ENCODE measurements around the gene MBNL3. TPM values are rescaled to one million over a fixed set of nuclear protein-coding genes. Genes with fewer than 3 reads are reported as not detected.

The MBNL3 gene
- total RNA-seq, 2 donors from 2014 or later, result 15.7 to 18.6 TPM

DNA sequence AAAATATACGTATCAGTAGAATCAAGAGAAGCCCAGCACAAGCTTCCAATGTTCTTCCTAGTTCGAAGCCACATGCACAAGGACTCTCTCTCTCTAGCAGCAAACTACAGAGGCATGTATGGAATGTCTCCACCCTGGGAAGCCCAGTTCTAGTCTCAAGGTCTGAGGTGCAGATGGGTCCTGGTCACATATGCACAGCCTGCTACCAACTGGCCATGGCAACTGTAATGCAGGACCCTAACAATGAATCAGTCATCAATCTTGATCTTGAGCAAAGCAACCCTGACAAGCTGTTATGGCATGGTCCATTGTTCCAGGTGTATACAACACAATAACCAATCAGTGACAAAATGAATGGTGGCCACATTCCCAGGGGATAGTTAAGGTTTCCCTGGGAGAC, 55.8 kb downstream of the MBNL3 start:
- DNase-seq, result no peak
- H3K27ac Mint-ChIP-seq, result no peak overlapping the region
- H3K27me3 Mint-ChIP-seq (ENCODE audit: low read depth), result peaks cover 33% of the 10 kb centered on the region
- no peak for ATAC-seq (replicated peaks in 1 of 2)
- no peaks in the 10 kb centered on the region for H3K9me3 Mint-ChIP-seq
- no peaks in the 10 kb centered on the region for H3K4me1 Mint-ChIP-seq (ENCODE audit: low read depth)
- H3K36me3 Mint-ChIP-seq (ENCODE audit: insufficient read depth in 2 of 2), result no peaks in the 10 kb centered on the region
- no peak overlapping the region for H3K4me3 Mint-ChIP-seq

- DNase-seq (no peak), ATAC-seq (replicated peaks in 1 of 2) (no peak)
- no peak overlapping the region for H3K4me3 Mint-ChIP-seq
- H3K9me3 Mint-ChIP-seq, result no peaks in the 10 kb centered on the region
- H3K27me3 Mint-ChIP-seq (ENCODE audit: low read depth), result peaks cover 37% of the 10 kb centered on the region
- no peaks in the 10 kb centered on the region for H3K36me3 Mint-ChIP-seq (ENCODE audit: insufficient read depth in 2 of 2)
- no peak overlapping the region for H3K27ac Mint-ChIP-seq
- peaks cover 11% of the 10 kb centered on the region for H3K4me1 Mint-ChIP-seq (ENCODE audit: low read depth)
Observed at GRCh38 chrX:132428896-132429295, 59.9 kb downstream of the MBNL3 start.

DNA sequence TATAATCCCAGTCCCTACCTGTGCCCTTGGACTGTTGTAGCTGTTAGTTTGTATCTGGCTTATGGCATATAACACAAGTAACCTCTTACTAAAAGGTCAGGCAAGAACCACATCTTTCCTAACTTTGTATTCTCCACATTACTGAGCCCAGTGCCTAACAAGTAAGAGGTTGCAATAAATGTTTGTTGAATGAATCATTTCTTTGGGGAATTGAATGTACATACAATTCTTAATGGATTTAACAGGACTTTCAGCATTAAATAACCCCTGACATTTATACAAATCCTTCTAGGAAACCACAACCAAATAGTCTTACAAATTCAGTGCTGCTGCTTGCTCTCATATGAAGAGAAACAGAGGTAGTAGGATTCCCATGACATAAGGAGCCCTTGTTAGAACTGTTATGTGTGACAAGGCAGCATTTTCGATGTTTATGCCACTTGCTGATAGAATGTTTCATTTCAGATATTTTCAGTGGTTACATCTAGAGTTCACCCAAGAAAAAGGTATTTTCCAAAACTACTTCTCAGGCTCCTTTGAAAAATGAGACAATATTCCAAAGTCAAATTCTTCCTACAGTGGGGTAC, 62.0 kb downstream of the MBNL3 start:
- Mint-ChIP-seq H3K9me3 (no peaks in the 10 kb centered on the region), H3K27me3 (ENCODE audit: low read depth) (peaks cover 51% of the 10 kb centered on the region), H3K4me1 (ENCODE audit: low read depth) (peaks cover 11% of the 10 kb centered on the region), H3K36me3 (ENCODE audit: insufficient read depth in 2 of 2) (no peaks in the 10 kb centered on the region), H3K4me3 (peak overlapping the region in 1 of 2 donors; percentile 38), H3K27ac (no peak overlapping the region)
- DNase-seq (no peak), ATAC-seq (replicated peaks in 1 of 2) (peak in 1 of 2 donors; percentile 36)

DNA sequence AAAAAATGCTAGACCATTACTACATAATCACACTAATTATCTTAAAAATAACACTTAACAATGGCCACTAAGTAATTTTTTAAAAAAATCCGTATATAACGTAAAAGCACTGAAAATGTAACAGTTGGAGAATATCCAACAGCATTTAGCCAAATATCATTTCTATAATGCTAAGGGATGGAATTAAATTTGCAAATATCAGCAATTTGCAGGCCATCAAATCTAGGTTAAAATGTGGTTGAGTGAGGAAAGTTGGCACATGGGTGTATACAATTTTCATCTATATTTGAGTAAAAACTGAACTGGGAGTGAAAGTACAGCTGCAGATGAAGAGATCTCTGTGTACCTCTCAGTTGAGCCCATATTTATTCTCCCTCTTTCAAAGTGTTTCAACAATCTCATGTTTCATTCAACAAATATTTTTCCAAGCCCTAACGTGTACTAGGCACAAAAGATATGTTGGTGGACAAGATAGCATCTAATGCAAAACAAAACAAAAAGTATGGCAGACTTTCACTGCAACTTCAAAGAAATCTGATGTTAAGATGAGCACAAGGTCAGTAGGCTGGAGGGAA, 63.0 kb downstream of the MBNL3 start:
- DNase-seq (no peak), ATAC-seq (replicated peaks in 1 of 2) (no peak)
- no peaks in the 10 kb centered on the region for H3K9me3 Mint-ChIP-seq
- H3K27ac Mint-ChIP-seq, result no peak overlapping the region
- peaks cover 11% of the 10 kb centered on the region for H3K4me1 Mint-ChIP-seq (ENCODE audit: low read depth)
- H3K36me3 Mint-ChIP-seq (ENCODE audit: insufficient read depth in 2 of 2), result no peaks in the 10 kb centered on the region
- peaks cover 44% of the 10 kb centered on the region for H3K27me3 Mint-ChIP-seq (ENCODE audit: low read depth)
- H3K4me3 Mint-ChIP-seq, result no peak overlapping the region

GRCh38 chrX:132423323-132423722, 65.5 kb downstream of the MBNL3 start:
- Mint-ChIP-seq H3K27ac (no peak overlapping the region), H3K27me3 (ENCODE audit: low read depth) (peaks cover 36% of the 10 kb centered on the region), H3K4me3 (no peak overlapping the region), H3K4me1 (ENCODE audit: low read depth) (peaks cover 11% of the 10 kb centered on the region), H3K36me3 (ENCODE audit: insufficient read depth in 2 of 2) (no peaks in the 10 kb centered on the region), H3K9me3 (no peaks in the 10 kb centered on the region)
- ATAC-seq (replicated peaks in 1 of 2) (no peak), DNase-seq (no peak)

- ATAC-seq (replicated peaks in 1 of 2) (no peak), DNase-seq (no peak)
- no peak overlapping the region for H3K4me3 Mint-ChIP-seq
- no peak overlapping the region for H3K27ac Mint-ChIP-seq
- H3K27me3 Mint-ChIP-seq (ENCODE audit: low read depth), result peaks cover 29% of the 10 kb centered on the region
- peaks cover 2% of the 10 kb centered on the region for H3K4me1 Mint-ChIP-seq (ENCODE audit: low read depth)
- no peaks in the 10 kb centered on the region for H3K9me3 Mint-ChIP-seq
- no peaks in the 10 kb centered on the region for H3K36me3 Mint-ChIP-seq (ENCODE audit: insufficient read depth in 2 of 2)
Observed at GRCh38 chrX:132415012-132415411, 73.8 kb downstream of the MBNL3 start.

- ATAC-seq (replicated peaks in 1 of 2) (no peak), DNase-seq (no peak)
- Mint-ChIP-seq H3K36me3 (ENCODE audit: insufficient read depth in 2 of 2) (no peaks in the 10 kb centered on the region), H3K4me3 (no peak overlapping the region), H3K4me1 (ENCODE audit: low read depth) (peaks cover 8% of the 10 kb centered on the region), H3K27me3 (ENCODE audit: low read depth) (peaks cover 33% of the 10 kb centered on the region), H3K9me3 (no peaks in the 10 kb centered on the region), H3K27ac (no peak overlapping the region)
Observed at GRCh38 chrX:132414404-132414803, 74.4 kb downstream of the MBNL3 start.

DNA sequence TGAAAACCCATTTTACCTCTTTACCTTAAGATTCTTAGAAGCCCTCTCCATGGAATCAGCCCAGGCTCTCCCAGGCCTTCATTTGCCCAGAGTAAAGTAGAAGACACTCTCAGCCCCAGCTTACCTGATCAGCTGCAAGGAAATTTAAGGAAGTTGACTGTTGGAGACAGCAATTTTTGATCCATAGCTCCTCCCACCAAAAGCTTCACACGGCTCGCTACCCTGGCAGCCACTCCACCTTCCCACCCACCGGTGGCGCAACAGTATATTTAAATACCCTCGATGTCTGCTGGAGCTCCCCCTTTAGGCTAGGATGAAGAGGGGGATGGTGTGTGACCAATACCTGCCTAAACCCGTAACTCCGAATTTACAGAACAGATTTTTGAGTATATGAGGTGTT, 75.4 kb downstream of the MBNL3 start:
- H3K36me3 Mint-ChIP-seq (ENCODE audit: insufficient read depth in 2 of 2), result no peaks in the 10 kb centered on the region
- no peak for ATAC-seq (replicated peaks in 1 of 2)
- peaks cover 36% of the 10 kb centered on the region for H3K27me3 Mint-ChIP-seq (ENCODE audit: low read depth)
- DNase-seq, result no peak
- no peak overlapping the region for H3K27ac Mint-ChIP-seq
- no peak overlapping the region for H3K4me3 Mint-ChIP-seq
- H3K9me3 Mint-ChIP-seq, result no peaks in the 10 kb centered on the region
- peaks cover 8% of the 10 kb centered on the region for H3K4me1 Mint-ChIP-seq (ENCODE audit: low read depth)

DNA sequence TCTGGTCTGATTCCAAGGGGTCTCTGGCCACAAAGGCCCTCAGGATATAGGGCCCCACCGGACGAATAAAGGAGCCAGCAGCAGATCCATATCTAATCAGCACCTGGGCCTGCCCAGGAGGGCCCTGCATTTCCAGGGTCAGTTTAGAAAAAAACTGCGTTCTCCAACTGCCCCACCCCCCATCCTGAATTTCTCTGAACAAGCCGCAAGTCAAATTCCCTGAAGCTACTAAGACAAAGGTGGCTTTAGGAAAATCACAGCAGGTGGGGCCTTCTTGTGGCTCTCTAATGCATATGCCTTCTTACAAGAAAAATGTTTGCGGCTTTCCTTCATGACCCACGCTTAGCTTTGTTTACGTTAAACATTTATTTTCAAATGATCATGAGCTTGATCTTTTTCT, 76.6 kb downstream of the MBNL3 start:
- Mint-ChIP-seq H3K4me1 (ENCODE audit: low read depth) (peaks cover 8% of the 10 kb centered on the region), H3K4me3 (no peak overlapping the region), H3K27me3 (ENCODE audit: low read depth) (peaks cover 36% of the 10 kb centered on the region), H3K36me3 (ENCODE audit: insufficient read depth in 2 of 2) (no peaks in the 10 kb centered on the region), H3K27ac (no peak overlapping the region), H3K9me3 (no peaks in the 10 kb centered on the region)
- no peak for DNase-seq
- ATAC-seq (replicated peaks in 1 of 2), result no peak

DNA sequence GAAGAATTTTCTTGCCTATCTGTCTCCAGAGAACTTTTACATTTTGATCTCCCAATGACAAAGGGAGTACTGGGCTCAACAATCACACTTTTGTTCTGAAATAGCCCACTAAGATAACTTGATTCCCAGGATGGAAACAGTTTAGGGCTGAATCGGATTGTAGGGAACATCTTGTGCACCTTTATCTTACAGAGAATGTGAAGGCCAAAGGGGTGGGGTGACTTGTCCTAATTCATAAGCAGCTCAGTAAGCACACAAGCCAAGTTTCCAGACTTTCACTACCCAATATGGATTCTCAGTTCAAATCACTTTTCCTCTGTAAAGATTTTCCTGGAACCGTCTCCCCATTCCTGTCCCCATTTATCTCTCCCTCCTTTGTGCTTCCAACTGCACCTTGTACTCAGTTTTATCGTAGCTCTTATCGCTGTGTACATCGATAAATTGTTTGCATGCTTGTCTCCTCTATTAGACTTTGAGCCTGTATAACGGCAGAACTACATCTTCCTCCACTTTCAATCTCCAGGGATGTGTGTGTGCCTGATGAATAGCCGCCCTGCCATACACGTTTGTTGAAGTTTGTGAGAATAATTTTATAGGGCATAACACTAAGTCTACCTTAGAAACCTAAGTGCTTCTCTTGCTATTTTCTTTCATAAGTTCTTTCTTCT, 77.4 kb downstream of the MBNL3 start:
- H3K27ac Mint-ChIP-seq, result no peak overlapping the region
- no peak overlapping the region for H3K4me3 Mint-ChIP-seq
- ATAC-seq (replicated peaks in 1 of 2) (no peak), DNase-seq (no peak)
- no peaks in the 10 kb centered on the region for H3K9me3 Mint-ChIP-seq
- H3K36me3 Mint-ChIP-seq (ENCODE audit: insufficient read depth in 2 of 2), result no peaks in the 10 kb centered on the region
- peaks cover 8% of the 10 kb centered on the region for H3K4me1 Mint-ChIP-seq (ENCODE audit: low read depth)
- peaks cover 36% of the 10 kb centered on the region for H3K27me3 Mint-ChIP-seq (ENCODE audit: low read depth)

GRCh38 chrX:132409780-132410556, 78.9 kb downstream of the MBNL3 start:
- peaks cover 8% of the 10 kb centered on the region for H3K4me1 Mint-ChIP-seq (ENCODE audit: low read depth)
- H3K4me3 Mint-ChIP-seq, result peak overlapping the region in 1 of 2 donors; percentile 22
- H3K27me3 Mint-ChIP-seq (ENCODE audit: low read depth), result peaks cover 35% of the 10 kb centered on the region
- H3K9me3 Mint-ChIP-seq, result no peaks in the 10 kb centered on the region
- H3K36me3 Mint-ChIP-seq (ENCODE audit: insufficient read depth in 2 of 2), result no peaks in the 10 kb centered on the region
- no peak overlapping the region for H3K27ac Mint-ChIP-seq
- DNase-seq (no peak), ATAC-seq (replicated peaks in 1 of 2) (no peak)

- DNase-seq (no peak), ATAC-seq (replicated peaks in 1 of 2) (no peak)
- peaks cover 18% of the 10 kb centered on the region for H3K27me3 Mint-ChIP-seq (ENCODE audit: low read depth)
- no peaks in the 10 kb centered on the region for H3K9me3 Mint-ChIP-seq
- H3K27ac Mint-ChIP-seq, result no peak overlapping the region
- no peaks in the 10 kb centered on the region for H3K36me3 Mint-ChIP-seq (ENCODE audit: insufficient read depth in 2 of 2)
- H3K4me3 Mint-ChIP-seq, result no peak overlapping the region
- H3K4me1 Mint-ChIP-seq (ENCODE audit: low read depth), result peaks cover 8% of the 10 kb centered on the region
Observed at GRCh38 chrX:132407691-132408090, 81.1 kb downstream of the MBNL3 start.

DNA sequence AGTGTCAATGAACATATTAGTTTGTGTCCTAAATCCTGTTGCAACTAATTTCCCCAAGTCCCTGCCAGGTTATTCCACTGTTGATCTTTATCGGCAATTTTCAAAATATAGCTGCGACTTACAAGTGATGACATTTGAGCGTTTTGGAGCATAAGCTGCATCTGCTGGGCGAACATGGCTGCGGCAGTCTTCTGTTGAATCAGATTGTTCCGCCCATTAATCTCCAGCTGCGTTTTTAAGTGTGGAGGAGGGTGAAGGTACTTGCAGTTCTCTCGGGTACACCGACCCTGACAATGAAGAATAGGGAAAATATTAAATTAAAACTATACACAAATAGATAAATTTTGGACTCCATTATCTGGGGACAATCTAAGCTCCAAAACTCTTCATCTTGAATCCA, 82.7 kb downstream of the MBNL3 start:
- no peaks in the 10 kb centered on the region for H3K9me3 Mint-ChIP-seq
- no peak for ATAC-seq (replicated peaks in 1 of 2)
- no peak overlapping the region for H3K27ac Mint-ChIP-seq
- H3K36me3 Mint-ChIP-seq (ENCODE audit: insufficient read depth in 2 of 2), result no peaks in the 10 kb centered on the region
- peaks cover 10% of the 10 kb centered on the region for H3K27me3 Mint-ChIP-seq (ENCODE audit: low read depth)
- no peak overlapping the region for H3K4me3 Mint-ChIP-seq
- H3K4me1 Mint-ChIP-seq (ENCODE audit: low read depth), result peaks cover 8% of the 10 kb centered on the region
- DNase-seq, result no peak

Measured in activated T-cell treated with anti-CD3 and anti-CD28 coated beads, Interleukin-2, amount 50 U/mL, for 72 hours (primary cell).